Osteoblast (primary cell): ENCODE measurements around the gene HDAC7. TPM values are rescaled to one million over a fixed set of nuclear protein-coding genes. Genes with fewer than 3 reads are reported as not detected.

Experiments used
- DNase-seq: peaks from one replicate; pipeline ENCODE4 v3.0.0; 2011; ENCODE audit warnings: low spot score, mixed read lengths; ENCODE audit not compliant: insufficient read length; ENCODE audit errors: missing footprints
- H2AFZ ChIP-seq: 2 replicates; pipeline ENCODE4 v1.6.0; 2011; ENCODE audit warnings: mild to moderate bottlenecking, low read length
- H3K27ac ChIP-seq: 2 replicates; pipeline ENCODE4 v1.5.1; 2011; ENCODE audit warnings: mild to moderate bottlenecking, low read depth, low read length, moderate library complexity
- H3K27me3 ChIP-seq: 2 replicates; pipeline ENCODE4 v1.6.0; 2012; ENCODE audit warnings: mild to moderate bottlenecking, control low read depth, inconsistent platforms, low read length, moderate library complexity; ENCODE audit not compliant: insufficient read depth
- H3K36me3 ChIP-seq: 2 replicates; pipeline ENCODE4 v1.5.1; 2011; ENCODE audit warnings: mild to moderate bottlenecking, low read length, control low read depth, moderate library complexity; ENCODE audit not compliant: insufficient read depth
- H3K4me1 ChIP-seq: 2 replicates; pipeline ENCODE4 v1.5.1; 2011; ENCODE audit warnings: mild to moderate bottlenecking, low read length, control low read depth, moderate library complexity; ENCODE audit not compliant: insufficient read depth
- H3K4me2 ChIP-seq: 2 replicates; pipeline ENCODE4 v1.6.0; 2011; ENCODE audit warnings: mild to moderate bottlenecking, low read length; ENCODE audit not compliant: insufficient read depth
- H3K4me3 ChIP-seq: fragments of 200-600 bp; sonication (generic); 3 replicates; pipeline ENCODE4 v1.5.1; 2012; ENCODE audit warnings: mild to moderate bottlenecking, low read length, inconsistent platforms; ENCODE audit not compliant: insufficient read depth
- H3K79me2 ChIP-seq: 2 replicates; pipeline ENCODE4 v1.6.0; 2012; ENCODE audit warnings: mild to moderate bottlenecking, low read length, control low read depth, inconsistent platforms; ENCODE audit not compliant: insufficient read depth
- H3K9me3 ChIP-seq: 2 replicates; pipeline ENCODE4 v1.5.1; 2011; ENCODE audit warnings: low read depth, low read length, control low read depth
- H4K20me1 ChIP-seq: 2 replicates; pipeline ENCODE4 v1.6.0; 2012; ENCODE audit warnings: mild to moderate bottlenecking, low read length, control low read depth; ENCODE audit not compliant: insufficient read depth
- total RNA-seq: library from RNA; depleted of rRNA; stranded (reverse); fragments of >200 nt; gene quantifications from 2 replicates; pipeline ENCODE4 v1.2.3, GENCODE V29; 2012
- TF ChIP-seq, protein P1 (sequence below): IDR thresholded peaks from 2 replicates; pipeline ENCODE4 v1.5.1; 2011; ENCODE audit warnings: mild to moderate bottlenecking, low read depth, low read length, moderate library complexity; ENCODE audit errors: extremely low read depth

Gene HDAC7
- total RNA-seq, result 39.8 and 41.3 TPM in 2 replicates

DNA sequence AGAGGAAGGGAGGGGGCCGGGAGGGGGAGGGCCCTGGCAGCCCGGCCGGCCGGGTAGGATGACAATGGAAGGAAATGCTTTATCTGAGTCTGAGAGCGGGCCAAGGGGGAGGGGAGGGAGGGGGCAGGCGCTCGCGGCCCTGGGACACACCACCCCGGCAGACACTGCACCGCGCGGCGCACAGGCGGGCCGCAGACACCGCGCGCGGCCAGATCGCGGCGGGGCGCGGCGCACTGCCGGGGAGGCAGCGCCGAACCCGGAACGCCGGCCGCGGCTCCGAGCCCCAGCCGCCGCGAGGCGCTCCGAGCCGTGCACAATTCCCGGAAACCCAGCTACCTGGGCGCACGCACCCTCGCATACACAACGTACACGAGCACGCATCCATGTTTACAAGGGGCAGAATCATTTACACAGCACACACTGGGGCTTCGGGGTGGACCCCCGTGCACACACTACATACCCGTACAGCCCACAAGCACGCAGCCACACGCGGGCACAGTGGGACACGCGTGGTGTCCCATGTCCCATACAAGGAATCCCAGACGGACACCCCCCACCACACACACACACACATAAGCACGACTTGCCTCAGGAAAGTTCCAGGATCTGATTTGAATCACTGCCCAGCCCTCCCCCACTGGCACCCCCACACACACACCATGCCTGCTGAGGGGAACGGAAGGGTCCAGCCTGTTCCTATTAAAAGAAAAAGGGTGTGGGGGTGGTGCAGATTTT is at the start of gene HDAC7:
Gene HDAC7 (minus strand): TSS at position 8 of the 735 bp plus-strand sequence. CDS start 118 bp downstream, outside the sequence.
- peak; percentile 98 for DNase-seq
- no peaks in the 10 kb centered on the region for H3K9me3 ChIP-seq
- peaks cover 48% of the 10 kb centered on the region for H3K4me1 ChIP-seq
- H3K79me2 ChIP-seq, result peaks cover 48% of the 10 kb centered on the region
- peak within 1 kb of the TSS; percentile 96 for H3K4me2 ChIP-seq
- H3K36me3 ChIP-seq, result no peaks in the 10 kb centered on the region
- peaks cover 32% of the 10 kb centered on the region for H4K20me1 ChIP-seq
- H3K27me3 ChIP-seq, result no peaks in the 10 kb centered on the region
- H3K27ac ChIP-seq, result peak within 1 kb of the TSS; percentile 95
- H3K4me3 ChIP-seq, result peak within 1 kb of the TSS; percentile 84
- TF ChIP-seq, protein P1, sequence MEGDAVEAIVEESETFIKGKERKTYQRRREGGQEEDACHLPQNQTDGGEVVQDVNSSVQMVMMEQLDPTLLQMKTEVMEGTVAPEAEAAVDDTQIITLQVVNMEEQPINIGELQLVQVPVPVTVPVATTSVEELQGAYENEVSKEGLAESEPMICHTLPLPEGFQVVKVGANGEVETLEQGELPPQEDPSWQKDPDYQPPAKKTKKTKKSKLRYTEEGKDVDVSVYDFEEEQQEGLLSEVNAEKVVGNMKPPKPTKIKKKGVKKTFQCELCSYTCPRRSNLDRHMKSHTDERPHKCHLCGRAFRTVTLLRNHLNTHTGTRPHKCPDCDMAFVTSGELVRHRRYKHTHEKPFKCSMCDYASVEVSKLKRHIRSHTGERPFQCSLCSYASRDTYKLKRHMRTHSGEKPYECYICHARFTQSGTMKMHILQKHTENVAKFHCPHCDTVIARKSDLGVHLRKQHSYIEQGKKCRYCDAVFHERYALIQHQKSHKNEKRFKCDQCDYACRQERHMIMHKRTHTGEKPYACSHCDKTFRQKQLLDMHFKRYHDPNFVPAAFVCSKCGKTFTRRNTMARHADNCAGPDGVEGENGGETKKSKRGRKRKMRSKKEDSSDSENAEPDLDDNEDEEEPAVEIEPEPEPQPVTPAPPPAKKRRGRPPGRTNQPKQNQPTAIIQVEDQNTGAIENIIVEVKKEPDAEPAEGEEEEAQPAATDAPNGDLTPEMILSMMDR, result no peak
- peak within 1 kb of the TSS; percentile 73 for H2AFZ ChIP-seq

DNA sequence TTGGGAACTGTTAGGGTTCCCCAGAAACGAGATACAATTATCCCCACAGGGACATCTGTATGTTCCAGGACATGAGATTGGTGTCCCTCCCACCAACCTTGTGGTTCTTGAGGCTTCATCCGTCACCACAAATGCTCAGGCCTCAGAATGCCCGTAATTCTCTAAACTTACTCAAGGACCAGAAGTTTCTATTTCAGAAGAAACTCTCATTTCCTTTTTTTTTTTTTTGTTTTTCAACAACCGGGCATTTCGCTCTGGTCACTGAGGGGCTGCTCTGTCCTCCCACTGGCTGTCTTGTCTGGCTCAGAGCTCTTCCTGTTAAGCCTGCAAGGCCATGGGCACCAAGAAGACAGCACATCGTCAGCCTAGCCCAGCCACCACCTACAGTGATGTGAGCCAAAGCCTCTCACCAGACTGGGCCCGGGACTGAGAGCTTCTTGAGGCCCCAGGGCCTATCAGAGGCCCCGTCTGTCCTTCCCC is 48.9 kb upstream of the HDAC7 start:
- no peaks in the 10 kb centered on the region for H3K27me3 ChIP-seq
- no peaks in the 10 kb centered on the region for H3K79me2 ChIP-seq
- no peaks in the 10 kb centered on the region for H3K9me3 ChIP-seq
- H2AFZ ChIP-seq, result no peak overlapping the region
- peaks cover 13% of the 10 kb centered on the region for H4K20me1 ChIP-seq
- H3K4me2 ChIP-seq, result no peak overlapping the region
- TF ChIP-seq, protein P1, result no peak
- H3K36me3 ChIP-seq, result peaks cover under 1% of the 10 kb centered on the region
- no peak overlapping the region for H3K4me3 ChIP-seq
- peak; percentile 57 for DNase-seq
- H3K4me1 ChIP-seq, result peaks cover 21% of the 10 kb centered on the region
- peak overlapping the region; percentile 67 for H3K27ac ChIP-seq

DNA sequence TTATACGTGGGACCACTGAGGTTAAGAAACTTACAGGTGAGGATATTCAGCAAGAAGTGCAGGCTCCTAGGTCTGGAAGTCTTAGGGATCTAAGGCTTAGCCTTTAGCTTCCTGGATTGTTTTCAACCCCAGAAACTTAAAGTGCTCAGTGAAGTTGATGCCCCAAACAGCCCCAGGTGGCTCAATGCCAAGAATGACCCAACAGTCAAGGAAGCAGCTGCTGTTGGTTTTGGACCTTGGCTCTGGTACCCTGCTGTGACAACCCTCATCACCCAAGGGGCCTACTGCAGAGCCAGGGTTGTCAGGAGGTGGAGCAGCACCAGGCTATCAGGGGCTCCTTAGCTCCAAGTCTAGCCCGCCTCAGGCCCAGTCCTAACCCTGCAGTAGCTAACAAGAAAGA is 48.3 kb upstream of the HDAC7 start:
- Histone ChIP-seq H3K4me2 (peak overlapping the region; percentile 10), H3K4me3 (no peak overlapping the region)
- peak; percentile 63 for DNase-seq

DNA sequence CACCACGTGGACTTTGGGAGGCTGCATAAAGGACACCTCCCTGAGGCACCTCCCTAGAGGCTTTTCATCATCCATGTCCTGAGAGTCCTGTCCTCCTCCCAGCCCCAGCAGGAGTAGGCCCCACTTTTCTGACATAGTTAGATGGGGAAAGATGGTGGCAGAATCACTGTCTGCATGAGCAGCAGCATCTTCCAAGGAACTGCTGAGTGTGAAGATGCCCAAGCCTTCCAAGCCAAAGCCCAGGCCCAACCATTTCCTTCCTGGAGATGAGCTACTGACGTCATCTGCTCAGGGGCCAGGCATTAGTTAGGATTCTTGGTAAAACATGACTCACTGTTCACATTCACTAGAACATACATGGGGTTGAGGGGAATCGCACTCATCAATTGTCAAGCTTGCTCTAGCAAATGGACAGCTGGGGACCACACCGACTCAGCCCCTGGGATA is 47.8 kb upstream of the HDAC7 start:
- Histone ChIP-seq H3K27me3 (no peaks in the 10 kb centered on the region), H3K4me1 (peaks cover 21% of the 10 kb centered on the region), H3K9me3 (no peaks in the 10 kb centered on the region), H3K27ac (peak overlapping the region; percentile 67), H3K79me2 (no peaks in the 10 kb centered on the region), H4K20me1 (peaks cover 13% of the 10 kb centered on the region), H3K36me3 (peaks cover 9% of the 10 kb centered on the region), H3K4me2 (peak overlapping the region; percentile 10), H2AFZ (peak overlapping the region; percentile 48), H3K4me3 (no peak overlapping the region)
- DNase-seq, result peak; percentile 98
- TF ChIP-seq, protein P1, result no peak

More for the DNA sequence above, 48.3 kb upstream of the HDAC7 start:
- H3K9me3 ChIP-seq, result no peaks in the 10 kb centered on the region
- TF ChIP-seq, protein P1, result no peak
- H3K36me3 ChIP-seq, result peaks cover 4% of the 10 kb centered on the region
- no peaks in the 10 kb centered on the region for H3K27me3 ChIP-seq
- H3K79me2 ChIP-seq, result no peaks in the 10 kb centered on the region
- H4K20me1 ChIP-seq, result peaks cover 13% of the 10 kb centered on the region
- peak overlapping the region; percentile 67 for H3K27ac ChIP-seq
- H3K4me1 ChIP-seq, result peaks cover 21% of the 10 kb centered on the region
- H2AFZ ChIP-seq, result no peak overlapping the region
